Forelimb muscle (tissue), 1 donor: ENCODE measurements around the gene STAT2. TPM values are rescaled to one million over a fixed set of nuclear protein-coding genes. Genes with fewer than 3 reads are reported as not detected.

Experiments
- DNase-seq: peaks from one replicate; pipeline ENCODE4 v3.0.0-alpha.2; 2013; ENCODE audit warnings: low read depth
- polyA plus RNA-seq: library from polyadenylated mRNA; unstranded; fragments of 120-200 nt; gene quantifications from one replicate; pipeline ENCODE4 v1.2.1, GENCODE V29; 2013; ENCODE audit not compliant: insufficient read length

Gene STAT2
- polyA plus RNA-seq, 1 donor = 61.9 TPM

DNA sequence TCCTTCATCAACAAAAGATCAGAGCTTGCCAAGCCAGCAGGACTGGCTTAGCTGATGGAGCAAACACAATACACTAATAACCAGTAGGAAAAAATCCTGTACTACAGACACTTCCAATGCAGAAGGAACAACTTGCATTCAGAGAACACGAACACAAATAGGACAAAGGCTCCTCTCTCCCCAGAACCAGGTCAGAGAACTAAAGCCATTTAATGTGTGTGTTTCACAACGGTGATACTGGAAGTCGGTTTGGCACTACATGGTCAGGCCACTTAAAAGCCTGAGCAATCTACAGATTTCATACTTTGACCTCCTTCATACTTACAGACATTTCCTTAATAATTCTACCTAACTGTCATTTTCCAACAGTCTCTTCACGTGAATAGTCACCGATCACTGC, 66.1 kb downstream of the STAT2 start:
- no peak for DNase-seq

Other genes starting within 250 kb of the STAT2 start
- gene RPL41, start 243.5 kb downstream of the STAT2 start, polyA plus RNA-seq = 5,976 TPM
- gene ZC3H10, start 241.8 kb downstream of the STAT2 start, polyA plus RNA-seq = 3.6 TPM
- 71.4 TPM for gene ESYT1, start 231.8 kb downstream of the STAT2 start, polyA plus RNA-seq
- gene MYL6B, start 207.5 kb downstream of the STAT2 start, polyA plus RNA-seq = 905 TPM
- gene MYL6, start 201.7 kb downstream of the STAT2 start, polyA plus RNA-seq = 1,230 TPM
- 53.8 TPM for gene SMARCC2, start 170.6 kb downstream of the STAT2 start, polyA plus RNA-seq
- gene RNF41, start 138.2 kb downstream of the STAT2 start, polyA plus RNA-seq = 42.7 TPM
- 16.8 TPM for gene NABP2, start 135.8 kb downstream of the STAT2 start, polyA plus RNA-seq
- gene SLC39A5, start 130.1 kb downstream of the STAT2 start, polyA plus RNA-seq = 0.56 TPM
- 17.3 TPM for gene ANKRD52, start 101.7 kb downstream of the STAT2 start, polyA plus RNA-seq
- 28.6 TPM for gene COQ10A, start 93.2 kb downstream of the STAT2 start, polyA plus RNA-seq
- 228 TPM for gene CS, start 59.8 kb downstream of the STAT2 start, polyA plus RNA-seq
- 58.3 TPM for gene CNPY2, start 44.1 kb downstream of the STAT2 start, polyA plus RNA-seq
- 45.1 TPM for gene PAN2, start 26.1 kb downstream of the STAT2 start, polyA plus RNA-seq
- gene IL23A, start 21.2 kb downstream of the STAT2 start, polyA plus RNA-seq = 0.34 TPM
- not detected for gene APOF, start 2.8 kb upstream of the STAT2 start, polyA plus RNA-seq
- gene TIMELESS, start 89.3 kb upstream of the STAT2 start, polyA plus RNA-seq = 11.9 TPM
- gene MIP, start 94.5 kb upstream of the STAT2 start, polyA plus RNA-seq = 0.35 TPM
- 2.4 TPM for gene SPRYD4, start 108.5 kb upstream of the STAT2 start, polyA plus RNA-seq
- gene GLS2, start 128.1 kb upstream of the STAT2 start, polyA plus RNA-seq = 0.85 TPM
- 15.3 TPM for gene RBMS2, start 161.7 kb upstream of the STAT2 start, polyA plus RNA-seq